HepG2 (cell line): ENCODE data around the gene MARS1. TPM values are rescaled to one million over a fixed set of nuclear protein-coding genes. Genes with fewer than 3 reads are reported as not detected.

Experiments
- BCL6 ChIP-seq: IDR thresholded peaks from 2 replicates; pipeline ENCODE4 v1.6.1; 2016; ENCODE audit warnings: missing genetic modification reagents, missing compliant biosample characterization
- BORCS8-MEF2B ChIP-seq: sonication (generic); formaldehyde crosslinking; IDR thresholded peaks from 2 replicates; pipeline ENCODE4 v1.8.0; 2022; ENCODE audit warnings: mild to moderate bottlenecking, missing genetic modification reagents
- BRD4 ChIP-seq: sonication (generic); formaldehyde crosslinking; IDR thresholded peaks from 2 replicates; pipeline ENCODE4 v1.4.0; 2020; ENCODE audit warnings: missing genetic modification reagents
- CEBPG ChIP-seq: IDR thresholded peaks from 2 replicates; pipeline ENCODE4 v1.6.1; 2016
- CREBL2 ChIP-seq: sonication (generic); formaldehyde crosslinking; IDR thresholded peaks from 2 replicates; pipeline ENCODE4 v1.8.1; 2023; ENCODE audit warnings: missing genetic modification reagents, mild to moderate bottlenecking, borderline replicate concordance
- E2F1 ChIP-seq: sonication (generic); formaldehyde crosslinking; IDR thresholded peaks from 2 replicates; pipeline ENCODE4 v1.5.0; 2020; ENCODE audit warnings: missing genetic modification reagents
- FIP1L1 ChIP-seq: fragments of 200-400 bp; formaldehyde crosslinking; IDR thresholded peaks from 2 replicates; pipeline ENCODE4 v1.6.1; 2018; ENCODE audit warnings: low read depth, mild to moderate bottlenecking, low read length, moderate library complexity, borderline replicate concordance; ENCODE audit not compliant: insufficient read depth
- FOXP1 ChIP-seq, 2 experiments: fragments of 450-650 bp in 1 of 2; IDR thresholded peaks; 2 replicates each; pipeline ENCODE4 v1.6.1; 2017 to 2018; ENCODE audit warnings: antibody characterized with exemption in 1 of 2
- GATAD2A ChIP-seq: IDR thresholded peaks from 2 replicates; pipeline ENCODE4 v1.6.1; 2016
- HMG20A ChIP-seq: IDR thresholded peaks from 2 replicates; pipeline ENCODE4 v1.6.1; 2016; ENCODE audit warnings: borderline replicate concordance
- ISX ChIP-seq: sonication (generic); formaldehyde crosslinking; conservative IDR thresholded peaks from 2 replicates; pipeline ENCODE4 v1.5.0; 2020; ENCODE audit warnings: missing genetic modification reagents
- KLF6 ChIP-seq: IDR thresholded peaks from 2 replicates; pipeline ENCODE4 v1.8.0; 2016; ENCODE audit warnings: missing biosample characterization, missing genetic modification reagents
- MZF1 ChIP-seq: sonication (generic); formaldehyde crosslinking; IDR thresholded peaks from 2 replicates; pipeline ENCODE4 v1.8.1; 2023; ENCODE audit warnings: mild to moderate bottlenecking, missing genetic modification reagents, borderline replicate concordance
- NAIF1 ChIP-seq: sonication (generic); formaldehyde crosslinking; IDR thresholded peaks from 2 replicates; pipeline ENCODE4 v1.5.0; 2020; ENCODE audit warnings: mild to moderate bottlenecking, missing genetic modification reagents, borderline replicate concordance
- NONO ChIP-seq, 2 experiments: fragments of 450-650 bp in 1 of 2; sonication (generic) in 1 of 2; formaldehyde crosslinking in 1 of 2; IDR thresholded peaks in 1 of 2; conservative IDR thresholded peaks in 1 of 2; 2 replicates each; pipeline versions ENCODE4 v1.6.1 to v1.8.0; 2017 to 2022; ENCODE audit warnings: mild to moderate bottlenecking in 1 of 2, missing genetic modification reagents in 1 of 2, moderate library complexity in 1 of 2
- PHF20 ChIP-seq: sonication (generic); formaldehyde crosslinking; IDR thresholded peaks from 2 replicates; pipeline ENCODE4 v1.5.0; 2020; ENCODE audit warnings: mild to moderate bottlenecking, missing genetic modification reagents
- POLR2A ChIP-seq, 2 experiments: IDR thresholded peaks; 2 replicates each; pipeline ENCODE4 v1.6.1; 2011; ENCODE audit warnings: low read depth in 2 of 2, low read length in 2 of 2, mild to moderate bottlenecking in 1 of 2, moderate library complexity in 1 of 2; ENCODE audit not compliant: insufficient read depth in 1 of 2
- POLR2G ChIP-seq: fragments of 200-400 bp; formaldehyde crosslinking; IDR thresholded peaks from 2 replicates; pipeline ENCODE4 v1.6.1; 2018; ENCODE audit warnings: mild to moderate bottlenecking, low read depth, low read length, moderate library complexity
- ZBTB38 ChIP-seq: sonication (generic); formaldehyde crosslinking; IDR thresholded peaks from 2 replicates; pipeline ENCODE4 v1.5.1; 2020; ENCODE audit warnings: mild to moderate bottlenecking, missing genetic modification reagents
- ZKSCAN1 ChIP-seq: fragments of 150-350 bp; IDR thresholded peaks from 2 replicates; pipeline ENCODE4 v1.6.1; 2014; ENCODE audit warnings: low read length
- ZNF335 ChIP-seq: sonication (generic); formaldehyde crosslinking; IDR thresholded peaks from 2 replicates; pipeline ENCODE4 v1.4.0; 2020; ENCODE audit warnings: missing genetic modification reagents
- ZNF430 ChIP-seq: sonication (generic); formaldehyde crosslinking; IDR thresholded peaks from 2 replicates; pipeline ENCODE4 v1.9.0; 2021; ENCODE audit warnings: mild to moderate bottlenecking, missing genetic modification reagents
- ZNF639 ChIP-seq: conservative IDR thresholded peaks from 2 replicates; pipeline ENCODE4 v1.6.1; 2018; ENCODE audit warnings: missing genetic modification reagents
- ZNF720 ChIP-seq: sonication (generic); formaldehyde crosslinking; IDR thresholded peaks from 2 replicates; pipeline ENCODE4 v1.4.0; 2020; ENCODE audit warnings: missing genetic modification reagents
- ZNF781 ChIP-seq: sonication (generic); formaldehyde crosslinking; IDR thresholded peaks from 2 replicates; pipeline ENCODE4 v1.5.1; 2020; ENCODE audit warnings: borderline replicate concordance, mild to moderate bottlenecking, missing genetic modification reagents; ENCODE audit errors: not compliant biosample characterization
- ZSCAN31 ChIP-seq: sonication (generic); formaldehyde crosslinking; IDR thresholded peaks from 2 replicates; pipeline ENCODE4 v1.5.0; 2020; ENCODE audit warnings: low read depth, mild to moderate bottlenecking, missing genetic modification reagents
- polyA plus RNA-seq, 8 experiments: library from polyadenylated mRNA; depleted of rRNA in 3 of 8; stranded (reverse) in 7 of 8; unstranded in 1 of 8; fragments of >200 nt; fragmentation: Illumina TruSeq in 4 of 8; extraction: Trizol in 4 of 8; gene quantifications; 2 replicates each; pipeline versions ENCODE4 v1.2.1 to v1.2.3, GENCODE V29; 2011 to 2016; ENCODE audit warnings: low read depth in 4 of 8, missing spikeins in 1 of 8, mixed read lengths in 1 of 8; ENCODE audit not compliant: insufficient read depth in 1 of 8
- total RNA-seq, 5 experiments: library from RNA; depleted of rRNA; stranded (reverse); fragments of >200 nt; fragmentation: Illumina TruSeq; extraction: Trizol; gene quantifications; 2 replicates each; pipeline ENCODE4 v1.2.3, GENCODE V29; 2016; ENCODE audit warnings: low read depth in 1 of 5
- TF ChIP-seq, protein P1 (sequence below), 2 experiments: fragments of 450-650 bp in 1 of 2; sonication (generic) in 1 of 2; formaldehyde crosslinking; IDR thresholded peaks; 2 replicates each; pipeline versions ENCODE4 v1.5.0 to v1.8.0; 2020 to 2022; ENCODE audit warnings: mild to moderate bottlenecking in 1 of 2, missing genetic modification reagents in 1 of 2

The MARS1 gene
- total and polyA plus RNA-seq, 2 of the 13 experiments (the other 11 are each of a cell fraction or from before 2014, with no cell fraction given): 115 to 181 TPM

GRCh38 chr12:57518920-57519795 is 31.3 kb downstream of the MARS1 start (continued):
- TF ChIP-seq ISX (CRISPR knock-in tag) (no peak), ZNF335 (0 out of 2 replicates have a peak, but pooled peaks have one; percentile 6), CEBPG (CRISPR knock-in tag) (peak; percentile 74), NAIF1 (CRISPR knock-in tag) (0 out of 2 replicates have a peak, but pooled peaks have one; percentile 0), ZBTB38 (CRISPR knock-in tag) (no peak), GATAD2A (CRISPR knock-in tag) (no peak), FIP1L1 (no peak), BRD4 (CRISPR knock-in tag) (no peak; the same call in 1 of the 2 replicates), ZNF720 (CRISPR knock-in tag) (no peak), ZNF781 (CRISPR knock-in tag) (peak; percentile 5), POLR2A (IDR thresholded peaks at IDR 0.05; ENCODE audit: insufficient read depth in 1 of 2, low read depth in 2 of 2, low read length in 2 of 2) (peak; percentile 12 to 25; a peak in 1 of 4 replicates), ZKSCAN1 (peak; percentile 95), POLR2G (peak; percentile 7; the same call in 1 of the 2 replicates), ZNF639 (CRISPR knock-in tag) (no peak), MZF1 (CRISPR knock-in tag) (0 out of 2 replicates have a peak, but pooled peaks have one; percentile 51), FOXP1 (IDR thresholded peaks at IDR 0.05) (no peak), FOXP1 (CRISPR knock-in tag; IDR thresholded peaks at IDR 0.05) (no peak), ZSCAN31 (CRISPR knock-in tag) (0 out of 2 replicates have a peak, but pooled peaks have one; percentile 34), PHF20 (0 out of 2 replicates have a peak, but pooled peaks have one; percentile 5), CREBL2 (CRISPR knock-in tag) (no peak), BORCS8-MEF2B (0 out of 2 replicates have a peak, but pooled peaks have one; percentile 3), NONO (IDR thresholded peaks at IDR 0.05) (no peak), NONO (CRISPR knock-in tag; conservative IDR thresholded peaks at IDR 0.05) (0 out of 2 replicates have a peak, but pooled peaks have one; percentile 17), ZNF430 (no peak), BCL6 (CRISPR knock-in tag) (no peak), KLF6 (CRISPR knock-in tag) (no peak), E2F1 (CRISPR knock-in tag) (no peak), HMG20A (CRISPR knock-in tag) (no peak)
- TF ChIP-seq, protein P1, sequence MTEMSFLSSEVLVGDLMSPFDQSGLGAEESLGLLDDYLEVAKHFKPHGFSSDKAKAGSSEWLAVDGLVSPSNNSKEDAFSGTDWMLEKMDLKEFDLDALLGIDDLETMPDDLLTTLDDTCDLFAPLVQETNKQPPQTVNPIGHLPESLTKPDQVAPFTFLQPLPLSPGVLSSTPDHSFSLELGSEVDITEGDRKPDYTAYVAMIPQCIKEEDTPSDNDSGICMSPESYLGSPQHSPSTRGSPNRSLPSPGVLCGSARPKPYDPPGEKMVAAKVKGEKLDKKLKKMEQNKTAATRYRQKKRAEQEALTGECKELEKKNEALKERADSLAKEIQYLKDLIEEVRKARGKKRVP (CRISPR knock-in tag; IDR thresholded peaks at IDR 0.05): peak; percentile 39 to 88; a peak in 2 of 4 replicates
